ENCODE measurements around the gene MRNIP.
A peak's percentile ranks its signal among the peaks of the same experiment; 100 is the strongest.

The MRNIP gene

GRCh38 chr5:179803651-179804554 is 54.7 kb downstream of the MRNIP start:
- DNase-seq (ENCODE audit: low spot score) = no peak

GRCh38 chr5:179802950-179803562 is 55.6 kb downstream of the MRNIP start:
- DNase-seq (ENCODE audit: low spot score) = no peak

GRCh38 chr5:179802207-179802883 is 56.3 kb downstream of the MRNIP start:
- DNase-seq (ENCODE audit: low spot score) = no peak

- peak; percentile 96 for DNase-seq (ENCODE audit: low spot score)
Measured at GRCh38 chr5:179801304-179802206, 57.1 kb downstream of the MRNIP start.

- DNase-seq (ENCODE audit: low spot score) = no peak
Measured at GRCh38 chr5:179800696-179801201, 57.9 kb downstream of the MRNIP start.

- no peak for DNase-seq (ENCODE audit: low spot score)
Measured at GRCh38 chr5:179800071-179800695, 58.4 kb downstream of the MRNIP start.

GRCh38 chr5:179799644-179799973 is 59.0 kb downstream of the MRNIP start:
- no peak for DNase-seq (ENCODE audit: low spot score)

GRCh38 chr5:179798771-179799643 is 59.6 kb downstream of the MRNIP start:
- no peak for DNase-seq (ENCODE audit: low spot score)

- DNase-seq (ENCODE audit: low spot score) = no peak
Measured at GRCh38 chr5:179798144-179798770, 60.4 kb downstream of the MRNIP start.

GRCh38 chr5:179797741-179798140 is 60.9 kb downstream of the MRNIP start:
- DNase-seq (ENCODE audit: low spot score) = no peak

- no peak for DNase-seq (ENCODE audit: low spot score)
Measured at GRCh38 chr5:179796877-179797608, 61.6 kb downstream of the MRNIP start.

- peak; percentile 93 for DNase-seq (ENCODE audit: low spot score)
Measured at GRCh38 chr5:179795863-179796833, 62.5 kb downstream of the MRNIP start.

GRCh38 chr5:179795049-179795862 is 63.4 kb downstream of the MRNIP start:
- peak; percentile 70 for DNase-seq (ENCODE audit: low spot score)

GRCh38 chr5:179794575-179794974 is 64.0 kb downstream of the MRNIP start:
- DNase-seq (ENCODE audit: low spot score) = no peak

GRCh38 chr5:179794171-179794570 is 64.4 kb downstream of the MRNIP start:
- no peak for DNase-seq (ENCODE audit: low spot score)

- DNase-seq (ENCODE audit: low spot score) = no peak
Measured at GRCh38 chr5:179793468-179794139, 65.0 kb downstream of the MRNIP start, which contains the start of gene LTC4S. Gene LTC4S (plus strand): TSS chr5:179793986. CDS start chr5:179794081, 95 bp downstream.

Data from HuH-7.5 (cell line).